Ovary (tissue), 9 donors: ENCODE results near the gene MMP26. TPM values are rescaled to one million over a fixed set of nuclear protein-coding genes. Genes with fewer than 3 reads are reported as not detected.

Experiments
- DNase-seq, 5 donors: peaks; one replicate each; pipeline ENCODE4 v3.0.0-alpha.2; 2019 to 2020
- H3K27ac ChIP-seq, 2 donors: fragments of 200-600 bp; one replicate each; pipeline versions ENCODE4 v1.5.1 to v1.8.0; 2019 to 2022
- H3K27me3 ChIP-seq: fragments of 200-600 bp; one replicate; pipeline ENCODE4 v1.8.0; 2022
- H3K36me3 ChIP-seq: fragments of 200-600 bp; sonication (generic); one replicate; pipeline ENCODE4 v1.5.1; 2019
- H3K4me1 ChIP-seq: one replicate; pipeline ENCODE4 v1.8.1; 2013; ENCODE audit warnings: mild to moderate bottlenecking, moderate library complexity; ENCODE audit not compliant: insufficient read depth
- H3K4me3 ChIP-seq: fragments of 200-600 bp; sonication (generic); one replicate; pipeline ENCODE4 v1.5.1; 2017
- H3K9me3 ChIP-seq, 2 donors: fragments of 200-600 bp in 1 of 2; sonication (generic) in 1 of 2; one replicate each; pipeline versions ENCODE4 v1.5.1 to v1.8.1; 2013 to 2019; ENCODE audit warnings: mild to moderate bottlenecking in 1 of 2, moderate library complexity in 1 of 2
- EP300 ChIP-seq: sonication (generic); formaldehyde crosslinking; IDR thresholded peaks from one replicate; pipeline ENCODE4 v1.6.1; 2017; ENCODE audit warnings: antibody characterized with exemption
- POLR2A ChIP-seq: fragments of 450-650 bp; IDR thresholded peaks from one replicate; pipeline ENCODE4 v1.6.1; 2017; ENCODE audit warnings: antibody characterized with exemption, mild to moderate bottlenecking, moderate library complexity
- WGBS, 3 donors: extraction: QIAGEN DNeasy Blood & Tissue Kit in 1 of 3; methylation state at CpG; one replicate each; pipeline versions ENCODE4 v1.1.5 to v1.1.7; 2013 to 2017; 5-methylcytosine and 5-hydroxymethylcytosine counted together
- intact Hi-C, 4 donors: fragments of 100-400 bp; cut with DNase I; formaldehyde crosslinking; loops; one replicate each; pipeline versions ENCODE4 v1.11.0 to v1.15.1; 2022 to 2023
- polyA plus RNA-seq, 2 donors: library from polyadenylated mRNA; stranded (reverse); fragments of 200-250 nt in 1 of 2; fragments of 350-450 nt in 1 of 2; fragmentation: Illumina TruSeq in 1 of 2; extraction: RNeasy Lipid Tissue Mini Kit (QIAGEN cat#74804) in 1 of 2; gene quantifications; one replicate each; pipeline ENCODE4 v1.2.3, GENCODE V29; 2013 to 2014
- total RNA-seq, 7 donors: library from RNA; depleted of rRNA in 2 of 7; stranded (reverse); fragments of >200 nt in 2 of 7; fragmentation: NEBNext Ultra II Directional in 3 of 7; extraction: Animal tissue kit (Norgen Biotek cat#: 25700) in 3 of 7; gene quantifications; one replicate each; pipeline versions ENCODE4 v1.1.0 to v1.2.4, GENCODE V29; 2016 to 2023
- TF ChIP-seq, protein P1 (sequence below), 3 donors: fragments of 450-650 bp in 2 of 3; fragments of 200-600 bp in 1 of 3; IDR thresholded peaks; one replicate each; pipeline versions ENCODE4 v1.5.1 to v1.8.0; 2016 to 2022; ENCODE audit warnings: antibody characterized with exemption in 3 of 3, mild to moderate bottlenecking in 1 of 3
- donor health status: DM: no; HTN: no; CAD: no; lungs with moderate emphysema.
- donor health status: DM: no; HTN: no; CAD: no.
- donor health status: Bipolar disorder and iron deficiency.
- donor health status: DM: yes; HTN: yes; CAD: no.
- donor health status: DM: no; HTN: no; CAD: no.
- donor health status: DM: yes; HTN: yes; CAD: no.

MMP26 gene
- total and polyA plus RNA-seq, 9 donors, result 0.23 TPM; not detected in 8

DNA sequence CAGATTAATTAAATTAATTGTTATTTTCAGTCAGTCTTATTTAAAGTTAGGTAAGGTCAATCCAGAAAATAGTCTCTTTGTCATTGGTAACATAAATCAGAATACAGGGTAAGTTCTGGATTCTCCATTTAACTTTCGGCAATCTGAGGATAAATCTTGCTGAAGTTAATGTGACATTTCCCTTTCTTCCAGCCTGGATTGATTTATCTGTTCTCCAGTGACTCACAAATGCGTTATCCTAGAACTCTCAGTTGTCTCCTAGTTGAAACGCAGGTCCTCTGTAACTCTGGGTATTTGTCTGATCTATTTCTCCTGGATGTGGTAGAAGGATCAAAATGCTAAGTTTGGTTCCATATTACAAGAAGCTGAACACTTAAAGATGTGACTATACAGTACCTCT is 39.8 kb upstream of the MMP26 start:
- no peaks in the 10 kb centered on the region for H3K27me3 ChIP-seq
- no peaks in the 10 kb centered on the region for H3K9me3 ChIP-seq
- TF ChIP-seq EP300 (no peak), POLR2A (no peak)
- TF ChIP-seq, protein P1, sequence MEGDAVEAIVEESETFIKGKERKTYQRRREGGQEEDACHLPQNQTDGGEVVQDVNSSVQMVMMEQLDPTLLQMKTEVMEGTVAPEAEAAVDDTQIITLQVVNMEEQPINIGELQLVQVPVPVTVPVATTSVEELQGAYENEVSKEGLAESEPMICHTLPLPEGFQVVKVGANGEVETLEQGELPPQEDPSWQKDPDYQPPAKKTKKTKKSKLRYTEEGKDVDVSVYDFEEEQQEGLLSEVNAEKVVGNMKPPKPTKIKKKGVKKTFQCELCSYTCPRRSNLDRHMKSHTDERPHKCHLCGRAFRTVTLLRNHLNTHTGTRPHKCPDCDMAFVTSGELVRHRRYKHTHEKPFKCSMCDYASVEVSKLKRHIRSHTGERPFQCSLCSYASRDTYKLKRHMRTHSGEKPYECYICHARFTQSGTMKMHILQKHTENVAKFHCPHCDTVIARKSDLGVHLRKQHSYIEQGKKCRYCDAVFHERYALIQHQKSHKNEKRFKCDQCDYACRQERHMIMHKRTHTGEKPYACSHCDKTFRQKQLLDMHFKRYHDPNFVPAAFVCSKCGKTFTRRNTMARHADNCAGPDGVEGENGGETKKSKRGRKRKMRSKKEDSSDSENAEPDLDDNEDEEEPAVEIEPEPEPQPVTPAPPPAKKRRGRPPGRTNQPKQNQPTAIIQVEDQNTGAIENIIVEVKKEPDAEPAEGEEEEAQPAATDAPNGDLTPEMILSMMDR (IDR thresholded peaks at IDR 0.05), result no peak
- H3K4me1 ChIP-seq, result no peaks in the 10 kb centered on the region
- intact Hi-C loops, result no loop called here
- DNase-seq, result no peak
- whole genome bisulfite sequencing, 3 donors, result 76 to 89% (median 79%) methylated on average over 3 of the region's 3 CpGs
- no peak overlapping the region for H3K4me3 ChIP-seq
- H3K36me3 ChIP-seq, result no peaks in the 10 kb centered on the region
- H3K27ac ChIP-seq, result no peak overlapping the region

DNA sequence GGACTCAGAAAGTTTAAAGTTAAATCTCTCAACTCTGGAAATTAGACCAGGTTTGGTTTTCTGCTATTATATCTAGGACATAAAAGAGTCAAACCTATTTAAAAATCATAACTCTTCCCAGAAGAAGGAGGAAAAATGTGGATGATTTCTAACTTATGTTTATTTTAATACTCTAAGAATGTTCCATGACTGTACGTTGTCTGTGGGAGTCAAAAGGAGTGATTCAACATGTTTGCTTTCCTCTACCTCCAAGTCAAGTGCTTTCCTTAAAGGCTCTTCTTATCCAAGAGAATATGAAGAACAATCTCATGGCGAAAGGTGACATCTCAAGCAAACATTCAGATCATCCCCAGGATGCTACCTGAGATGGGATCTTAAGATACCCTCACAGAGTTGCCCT is 39.2 kb upstream of the MMP26 start:
- no peaks in the 10 kb centered on the region for H3K27me3 ChIP-seq
- no peak overlapping the region for H3K27ac ChIP-seq
- H3K9me3 ChIP-seq, result no peaks in the 10 kb centered on the region
- no peaks in the 10 kb centered on the region for H3K4me1 ChIP-seq
- 52 to 54% (median 52%) methylated on average over 2 of the region's 2 CpGs for WGBS, 3 donors
- no peak overlapping the region for H3K4me3 ChIP-seq
- no peaks in the 10 kb centered on the region for H3K36me3 ChIP-seq
- intact Hi-C loops, result no loop called here
- no peak for DNase-seq
- TF ChIP-seq EP300, result no peak
- TF ChIP-seq POLR2A, result no peak
- TF ChIP-seq, protein P1 (IDR thresholded peaks at IDR 0.05), result no peak

DNA sequence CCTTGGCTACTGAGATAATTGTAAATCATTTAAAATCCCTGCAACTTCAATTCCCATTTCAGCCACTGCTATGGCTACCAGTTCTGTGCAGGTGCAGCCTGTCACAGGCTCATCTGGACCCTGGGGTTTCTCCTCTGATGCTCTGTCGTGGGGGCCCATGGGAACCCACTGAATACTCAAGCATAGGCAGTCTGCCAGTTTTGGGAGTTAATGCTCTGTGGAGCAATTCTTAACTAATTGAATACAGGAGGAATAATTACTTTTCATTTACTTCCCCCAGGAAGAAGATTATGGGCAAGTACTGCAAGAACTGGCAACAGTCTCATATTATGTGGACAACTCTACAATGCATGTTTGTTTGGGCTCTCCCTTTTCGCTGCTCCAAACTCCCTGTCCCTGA is 32.8 kb upstream of the MMP26 start:
- WGBS, 3 donors, result 51 to 77% (median 60%) methylated on average over 2 of the region's 2 CpGs
- TF ChIP-seq, protein P1 (IDR thresholded peaks at IDR 0.05), result no peak
- TF ChIP-seq POLR2A (no peak), EP300 (no peak)
- no peaks in the 10 kb centered on the region for H3K9me3 ChIP-seq

DNA sequence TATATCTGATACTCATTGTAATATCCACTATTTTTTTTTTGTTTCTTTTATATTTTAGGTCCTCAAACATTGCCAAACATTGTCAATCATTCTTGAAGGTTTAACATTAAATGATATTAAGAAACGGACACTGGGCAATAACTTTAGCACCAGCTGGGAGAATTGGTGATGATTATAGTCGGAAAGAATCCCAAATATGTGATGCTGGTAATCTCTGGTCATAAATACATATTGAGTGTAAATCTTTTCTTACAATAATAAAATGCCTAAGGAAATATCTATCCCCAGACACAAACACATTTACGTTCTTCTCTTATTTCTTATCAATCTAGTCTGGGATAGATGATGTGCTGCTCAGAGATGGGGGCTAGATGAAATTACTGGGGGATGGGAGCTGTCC is 32.1 kb upstream of the MMP26 start:
- H3K27ac ChIP-seq, result no peak overlapping the region
- no peaks in the 10 kb centered on the region for H3K27me3 ChIP-seq
- intact Hi-C loops, result no loop called here
- TF ChIP-seq, protein P1 (IDR thresholded peaks at IDR 0.05), result no peak
- TF ChIP-seq EP300 (no peak), POLR2A (no peak)
- DNase-seq, result no peak
- H3K9me3 ChIP-seq, result no peaks in the 10 kb centered on the region
- 15 to 34% (median 19%) methylated on average over 3 of the region's 3 CpGs for WGBS, 3 donors
- no peak overlapping the region for H3K4me3 ChIP-seq
- H3K4me1 ChIP-seq, result peaks cover 4% of the 10 kb centered on the region
- H3K36me3 ChIP-seq, result no peaks in the 10 kb centered on the region

More for the DNA sequence above, 32.8 kb upstream of the MMP26 start:
- Histone ChIP-seq H3K27ac (no peak overlapping the region), H3K27me3 (no peaks in the 10 kb centered on the region), H3K4me3 (no peak overlapping the region), H3K36me3 (no peaks in the 10 kb centered on the region), H3K4me1 (peaks cover 4% of the 10 kb centered on the region)
- DNase-seq, result no peak
- intact Hi-C loops, result no loop called here

DNA sequence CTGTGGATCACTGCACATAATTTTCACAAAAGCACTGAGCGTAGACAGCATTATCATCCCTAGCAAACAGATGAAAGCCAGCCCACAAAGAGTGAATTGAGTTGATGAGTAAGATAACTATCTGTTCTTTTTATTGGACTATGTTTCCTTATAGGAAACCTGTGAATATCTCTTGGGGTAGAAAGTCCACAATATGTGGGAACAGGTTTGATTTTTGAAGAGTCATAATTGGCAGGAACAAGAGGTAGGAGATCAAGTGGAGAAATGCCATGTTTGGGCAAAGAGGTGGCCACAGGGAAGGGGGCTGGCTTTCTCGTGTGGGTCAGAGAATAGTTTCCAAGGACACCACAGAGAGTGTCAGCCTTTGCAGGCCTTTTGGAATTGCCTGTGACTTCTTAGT is 30.8 kb upstream of the MMP26 start:
- Histone ChIP-seq H3K9me3 (no peaks in the 10 kb centered on the region), H3K4me3 (no peak overlapping the region), H3K4me1 (peaks cover 4% of the 10 kb centered on the region), H3K27ac (no peak overlapping the region), H3K36me3 (no peaks in the 10 kb centered on the region), H3K27me3 (no peaks in the 10 kb centered on the region)
- 64 to 79% (median 75%) methylated on average over 2 of the region's 2 CpGs for WGBS, 3 donors
- intact Hi-C loops, result no loop called here
- no peak for DNase-seq
- TF ChIP-seq EP300 (no peak), POLR2A (no peak)
- TF ChIP-seq, protein P1 (IDR thresholded peaks at IDR 0.05), result no peak
